Measurements from ENCODE around the gene C16orf87.
"Not testable (repeated sequence)": the region's sequence is repeated elsewhere in the genome, so short reads cannot be mapped to it uniquely, and the experiment has no call there.

C16orf87 gene

GRCh38 chr16:46830902-46831647 is at the start of gene C16orf87:
C16orf87 (minus strand) TSS chr16:46831180; CDS start chr16:46831149, 31 bp downstream.
- DNase-seq (ENCODE audit: low spot score), result peak; percentile 96

GRCh38 chr16:46875243-46875642 is 44.3 kb upstream of the C16orf87 start:
- TF ChIP-seq CTCF (IDR thresholded peaks at IDR 0.05; ENCODE audit: extremely low read depth, missing control alignments), result no peak
- no peak for DNase-seq (ENCODE audit: low spot score)

More at GRCh38 chr16:46830902-46831647, at the start of gene C16orf87:
- TF ChIP-seq CTCF (IDR thresholded peaks at IDR 0.05; ENCODE audit: extremely low read depth, missing control alignments), result no peak

- no peak for DNase-seq (ENCODE audit: low spot score)
- TF ChIP-seq CTCF (IDR thresholded peaks at IDR 0.05; ENCODE audit: extremely low read depth, missing control alignments), result no peak
Measured at GRCh38 chr16:46873201-46873600, 42.2 kb upstream of the C16orf87 start.

- TF ChIP-seq CTCF (IDR thresholded peaks at IDR 0.05; ENCODE audit: extremely low read depth, missing control alignments), result no peak
- no peak for DNase-seq (ENCODE audit: low spot score)
Measured at GRCh38 chr16:46871597-46871996, 40.6 kb upstream of the C16orf87 start.

- not testable (repeated sequence) for DNase-seq (ENCODE audit: low spot score)
Measured at GRCh38 chr16:46868891-46869290, 37.9 kb upstream of the C16orf87 start.

- DNase-seq (ENCODE audit: low spot score), result not testable (repeated sequence)
Measured at GRCh38 chr16:46867486-46867885, 36.5 kb upstream of the C16orf87 start.

GRCh38 chr16:46866286-46866685 is 35.3 kb upstream of the C16orf87 start:
- no peak for TF ChIP-seq CTCF (IDR thresholded peaks at IDR 0.05; ENCODE audit: extremely low read depth, missing control alignments)
- no peak for DNase-seq (ENCODE audit: low spot score)

GRCh38 chr16:46862555-46863447 is 31.8 kb upstream of the C16orf87 start:
- TF ChIP-seq CTCF (IDR thresholded peaks at IDR 0.05; ENCODE audit: extremely low read depth, missing control alignments), result no peak
- no peak for DNase-seq (ENCODE audit: low spot score)
